Measurements from ENCODE around the gene RBM33.

RBM33 gene

GRCh38 chr7:155602750-155603149, 41.7 kb upstream of the RBM33 start:
- DNase-seq: no peak
- no peak overlapping the region for H3K27ac ChIP-seq
- H3K4me3 ChIP-seq (ENCODE audit: low read depth, low read length): no peak overlapping the region
- H3K36me3 ChIP-seq (replicated peaks): no peaks in the 10 kb centered on the region
- H3K27me3 ChIP-seq (replicated peaks): peaks cover 3% of the 10 kb centered on the region
- in situ Hi-C loops (cut with HindIII; ENCODE audit: low pct_ligation_motif_present, low sequenced_read_pairs): no loop called here
- TF ChIP-seq CTCF (IDR thresholded peaks at IDR 0.05; ENCODE audit: low read depth, low read length, missing control alignments): no peak

- H3K27ac ChIP-seq: no peak overlapping the region
- no peak for TF ChIP-seq CTCF (IDR thresholded peaks at IDR 0.05; ENCODE audit: low read depth, low read length, missing control alignments)
- in situ Hi-C loops (cut with HindIII; ENCODE audit: low pct_ligation_motif_present, low sequenced_read_pairs): no loop called here
- peaks cover 3% of the 10 kb centered on the region for H3K27me3 ChIP-seq (replicated peaks)
- no peak for DNase-seq
- H3K4me3 ChIP-seq (ENCODE audit: low read depth, low read length): no peak overlapping the region
- no peaks in the 10 kb centered on the region for H3K36me3 ChIP-seq (replicated peaks)
Measured at GRCh38 chr7:155603205-155603857, 41.1 kb upstream of the RBM33 start.

GRCh38 chr7:155603858-155604503, 40.5 kb upstream of the RBM33 start:
- DNase-seq: no peak
- in situ Hi-C loops (cut with HindIII; ENCODE audit: low pct_ligation_motif_present, low sequenced_read_pairs): no loop called here
- no peak overlapping the region for H3K4me3 ChIP-seq (ENCODE audit: low read depth, low read length)

GRCh38 chr7:155604504-155604997, 39.9 kb upstream of the RBM33 start:
- no peak overlapping the region for H3K4me3 ChIP-seq (ENCODE audit: low read depth, low read length)

More at GRCh38 chr7:155603858-155604503, 40.5 kb upstream of the RBM33 start:
- Histone ChIP-seq H3K27me3 (replicated peaks) (peaks cover 3% of the 10 kb centered on the region), H3K36me3 (replicated peaks) (no peaks in the 10 kb centered on the region), H3K27ac (no peak overlapping the region)
- TF ChIP-seq CTCF (IDR thresholded peaks at IDR 0.05; ENCODE audit: low read depth, low read length, missing control alignments): no peak

GRCh38 chr7:155609185-155609584, 35.3 kb upstream of the RBM33 start:
- no peak overlapping the region for H3K27ac ChIP-seq

More at GRCh38 chr7:155604504-155604997, 39.9 kb upstream of the RBM33 start:
- no peaks in the 10 kb centered on the region for H3K36me3 ChIP-seq (replicated peaks)
- no peak overlapping the region for H3K27ac ChIP-seq
- DNase-seq: no peak
- TF ChIP-seq CTCF (IDR thresholded peaks at IDR 0.05; ENCODE audit: low read depth, low read length, missing control alignments): no peak
- in situ Hi-C loops (cut with HindIII; ENCODE audit: low pct_ligation_motif_present, low sequenced_read_pairs): no loop called here
- peaks cover 3% of the 10 kb centered on the region for H3K27me3 ChIP-seq (replicated peaks)

More at GRCh38 chr7:155609185-155609584, 35.3 kb upstream of the RBM33 start:
- in situ Hi-C loops (cut with HindIII; ENCODE audit: low pct_ligation_motif_present, low sequenced_read_pairs): no loop called here
- TF ChIP-seq CTCF (IDR thresholded peaks at IDR 0.05; ENCODE audit: low read depth, low read length, missing control alignments): no peak
- DNase-seq: no peak
- Histone ChIP-seq H3K27me3 (replicated peaks) (no peaks in the 10 kb centered on the region), H3K4me3 (ENCODE audit: low read depth, low read length) (no peak overlapping the region), H3K36me3 (replicated peaks) (no peaks in the 10 kb centered on the region)
